Astrocyte of the spinal cord (primary cell): ENCODE results near the gene TTC3.

Source experiments
- DNase-seq: peaks from one replicate; pipeline ENCODE4 v3.0.0; 2011; ENCODE audit warnings: low read depth, low spot score
- H3K4me3 ChIP-seq: 2 replicates; pipeline ENCODE4 v1.5.1; 2011; ENCODE audit warnings: low read depth, mild to moderate bottlenecking, low read length, moderate library complexity
- CTCF ChIP-seq: IDR thresholded peaks from 2 replicates; pipeline ENCODE4 v1.5.1; 2012; ENCODE audit warnings: low read depth, mild to moderate bottlenecking, low read length, inconsistent platforms
- in situ Hi-C: cut with HindIII; loops from 2 replicates; pipeline ENCODE4 v1.10.0; 2017; ENCODE audit warnings: low sequenced_read_pairs

TTC3 gene

GRCh38 chr21:37232274-37233018 is 159.4 kb downstream of the TTC3 start:
- in situ Hi-C loops: no loop called here
- H3K4me3 ChIP-seq: no peak overlapping the region
- no peak for DNase-seq
- TF ChIP-seq CTCF: no peak

GRCh38 chr21:37233551-37234146 is 160.6 kb downstream of the TTC3 start:
- in situ Hi-C loops: no loop called here
- TF ChIP-seq CTCF: no peak

GRCh38 chr21:37237346-37237745 is 164.3 kb downstream of the TTC3 start:
- TF ChIP-seq CTCF: no peak
- no peak overlapping the region for H3K4me3 ChIP-seq
- DNase-seq: no peak
- in situ Hi-C loops: no loop called here

More at GRCh38 chr21:37233551-37234146, 160.6 kb downstream of the TTC3 start:
- H3K4me3 ChIP-seq: no peak overlapping the region
- no peak for DNase-seq

- H3K4me3 ChIP-seq: no peak overlapping the region
- in situ Hi-C loops: no loop called here
- DNase-seq: no peak
- TF ChIP-seq CTCF: no peak
These were observed 164.7 kb downstream of the TTC3 start for GRCh38 chr21:37237764-37238163.

GRCh38 chr21:37240978-37241377 is 167.9 kb downstream of the TTC3 start:
- TF ChIP-seq CTCF: no peak
- H3K4me3 ChIP-seq: no peak overlapping the region
- in situ Hi-C loops: no loop called here
- DNase-seq: no peak

GRCh38 chr21:37241426-37241825 is 168.4 kb downstream of the TTC3 start:
- in situ Hi-C loops: no loop called here
- no peak for DNase-seq
- no peak for TF ChIP-seq CTCF
- no peak overlapping the region for H3K4me3 ChIP-seq
